Adrenal gland (tissue), 19 donors: ENCODE data around the gene IFT27. TPM values are rescaled to one million over a fixed set of nuclear protein-coding genes. Genes with fewer than 3 reads are reported as not detected.

ENCODE experiments used
- DNase-seq, 7 donors: peaks; one replicate each; pipeline ENCODE4 v3.0.0-alpha.2; 2019 to 2020
- H3K27ac ChIP-seq, 5 donors: fragments of 200-600 bp; sonication (generic) in 4 of 5; 1 replicate in 3 of 5; 2 replicates in 2 of 5; pipeline versions ENCODE4 v1.5.1 to v1.8.0; 2016 to 2020; ENCODE audit warnings: mild to moderate bottlenecking in 1 of 5
- H3K27me3 ChIP-seq: fragments of 200-600 bp; 2 replicates; pipeline ENCODE4 v1.8.0; 2021
- H3K36me3 ChIP-seq, 2 donors: fragments of 200-600 bp; replicated peaks in 1 of 2; 1 replicate in 1 of 2; 2 replicates in 1 of 2; pipeline versions ENCODE4 v1.5.1 to v1.8.0; 2018 to 2022
- H3K4me1 ChIP-seq, 2 donors: fragments of 200-600 bp; replicated peaks in 1 of 2; 1 replicate in 1 of 2; 2 replicates in 1 of 2; pipeline versions ENCODE4 v1.5.1 to v1.8.0; 2018 to 2021
- H3K4me3 ChIP-seq, 4 donors: fragments of 200-600 bp; sonication (generic) in 3 of 4; one replicate each; pipeline ENCODE4 v1.5.1; 2016 to 2018
- H3K9me3 ChIP-seq, 3 donors: fragments of 200-600 bp; sonication (generic) in 1 of 3; replicated peaks in 1 of 3; 1 replicate in 2 of 3; 2 replicates in 1 of 3; pipeline versions ENCODE4 v1.5.1 to v1.8.0; 2016 to 2021
- CTCF ChIP-seq, 6 experiments: fragments of 450-650 bp in 4 of 6; fragments of 200-600 bp in 2 of 6; sonication (generic) in 1 of 6; IDR thresholded peaks; 1 replicate in 5 of 6; 2 replicates in 1 of 6; pipeline versions ENCODE4 v1.5.1 to v1.8.0; 2016 to 2021; ENCODE audit warnings: antibody characterized with exemption in 6 of 6, mild to moderate bottlenecking in 2 of 6, moderate library complexity in 1 of 6
- POLR2A ChIP-seq, 2 donors: fragments of 450-650 bp; IDR thresholded peaks; one replicate each; pipeline ENCODE4 v1.6.1; 2017; ENCODE audit warnings: antibody characterized with exemption in 2 of 2, mild to moderate bottlenecking in 2 of 2, moderate library complexity in 1 of 2
- WGBS, 4 donors: extraction: QIAGEN DNeasy Blood & Tissue Kit in 2 of 4; methylation state at CpG; one replicate each; pipeline versions ENCODE4 v1.1.5 to v1.1.7; 2013 to 2017; 5-methylcytosine and 5-hydroxymethylcytosine counted together
- intact Hi-C, 2 donors: fragments of 100-400 bp; cut with DNase I; formaldehyde crosslinking; loops; one replicate each; pipeline versions ENCODE4 v1.14.1 to v1.15.0; 2022 to 2023
- long read RNA-seq, 10 donors: library from polyadenylated mRNA in 3 of 10; unstranded in 2 of 10; stranded (forward) in 1 of 10; transcript quantifications; one replicate each; pipeline ENCODE4 v2.0.0 and lab custom pipeline, GENCODE V29; 2021 to 2026
- polyA plus RNA-seq, 3 donors: library from polyadenylated mRNA; stranded (reverse); fragments of 200-250 nt in 2 of 3; fragments of 350-450 nt in 1 of 3; fragmentation: Illumina TruSeq in 1 of 3; extraction: RNeasy Lipid Tissue Mini Kit (QIAGEN cat#74804) in 1 of 3; gene quantifications; one replicate each; pipeline ENCODE4 v1.2.3, GENCODE V29; 2013 to 2014
- total RNA-seq, 9 donors: library from RNA; depleted of rRNA in 4 of 9; stranded (reverse); fragments of >200 nt in 4 of 9; fragments of 120-200 nt in 1 of 9; fragmentation: NEBNext Ultra II Directional in 1 of 9; extraction: Animal tissue kit (Norgen Biotek cat#: 25700) in 1 of 9; gene quantifications; one replicate each; pipeline versions ENCODE4 v1.1.0 to v1.2.4, GENCODE V29; 2013 to 2023
- donor health status: healthy with polysubstance abuse.
- donor health status: Bipolar disorder and iron deficiency.
- donor health status: DM: yes; HTN: yes; CAD: no.
- donor health status: DM: no; HTN: no; CAD: no.
- donor health status: DM: no; HTN: no; CAD: no.
- donor health status: DM: yes; HTN: yes; CAD: no.

IFT27 gene
- total RNA-seq: 10 to 100 TPM in 8 of 9 donors, 1 to 10 TPM in 1; 9.4 to 43.8 (median 36.7) TPM
- polyA plus RNA-seq: 10 to 100 TPM; 18.6 to 78.4 (median 67.9) TPM
- long read RNA-seq, donor 1, transcript IFT27-205 (7 exons, 1,095 nt): major isoform, 10 of 17 reads
- long read RNA-seq, donor 1, partial matches to known transcripts: 0 of 17 reads
- long read RNA-seq, donor 1, other reads (novel, unspliced or antisense): 6 of 17 reads
- long read RNA-seq, donor 2, transcript IFT27-205 (7 exons, 1,095 nt): major isoform, 7 of 8 reads
- long read RNA-seq, donor 2, partial matches to known transcripts: 0 of 8 reads
- long read RNA-seq, donor 2, other reads (novel, unspliced or antisense): 0 of 8 reads
- long read RNA-seq, donor 3, transcript IFT27-205 (7 exons, 1,095 nt): major isoform, 8 of 8 reads
- long read RNA-seq, donor 3, partial matches to known transcripts: 0 of 8 reads
- long read RNA-seq, donor 3, other reads (novel, unspliced or antisense): 0 of 8 reads
- long read RNA-seq, donor 4, transcript IFT27-205 (7 exons, 1,095 nt): major isoform, 14 of 16 reads
- long read RNA-seq, donor 4, partial matches to known transcripts: 1 of 16 reads
- long read RNA-seq, donor 4, other reads (novel, unspliced or antisense): 1 of 16 reads
- long read RNA-seq, donor 5, transcript IFT27-205 (7 exons, 1,095 nt): major isoform, 39 of 59 reads
- long read RNA-seq, donor 5, partial matches to known transcripts: 4 of 59 reads
- long read RNA-seq, donor 5, other reads (novel, unspliced or antisense): 15 of 59 reads
- long read RNA-seq, donor 6, transcript IFT27-205 (7 exons, 1,095 nt): major isoform, 15 of 19 reads
- long read RNA-seq, donor 6, partial matches to known transcripts: 0 of 19 reads
- long read RNA-seq, donor 6, other reads (novel, unspliced or antisense): 4 of 19 reads
- long read RNA-seq, donor 7, transcript IFT27-205 (7 exons, 1,095 nt): major isoform, 8 of 8 reads
- long read RNA-seq, donor 7, partial matches to known transcripts: 0 of 8 reads
- long read RNA-seq, donor 7, other reads (novel, unspliced or antisense): 0 of 8 reads
- long read RNA-seq, donor 8, transcript IFT27-205 (7 exons, 1,095 nt): major isoform, 25 of 26 reads
- long read RNA-seq, donor 8, partial matches to known transcripts: 0 of 26 reads
- long read RNA-seq, donor 8, other reads (novel, unspliced or antisense): 0 of 26 reads
- long read RNA-seq, donor 9, transcript IFT27-205 (7 exons, 1,095 nt): major isoform, 14 of 20 reads
- long read RNA-seq, donor 9, partial matches to known transcripts: 5 of 20 reads
- long read RNA-seq, donor 9, other reads (novel, unspliced or antisense): 0 of 20 reads
- long read RNA-seq, donor 10, transcript IFT27-205 (7 exons, 1,095 nt): major isoform, 9 of 9 reads
- long read RNA-seq, donor 10, partial matches to known transcripts: 0 of 9 reads
- long read RNA-seq, donor 10, other reads (novel, unspliced or antisense): 0 of 9 reads

- Histone ChIP-seq H3K36me3 (no peaks in the 10 kb centered on the region), H3K4me1 (peaks cover 8 to 9% of the 10 kb centered on the region in 2 donors), H3K27ac (peak within 1 kb of the TSS in 3 of 5 donors; percentile 70 to 90 (median 76)), H3K27me3 (no peaks in the 10 kb centered on the region), H3K9me3 (no peaks in the 10 kb centered on the region), H3K4me3 (peak within 1 kb of the TSS in 3 of 4 donors; percentile 13 to 94 (median 71))
- intact Hi-C loops: loop anchor here in 1 of 2 donors (5.0 kb wide), 1 partner anchor 229 kb away; no protein-coding TSS in a partner anchor
- WGBS, 4 donors: 0 to 2% (median 1%) methylated on average over 31 to 43 of the region's 43 CpGs
- DNase-seq: peak; percentile 99 to 100 (median 100)
- TF ChIP-seq POLR2A (IDR thresholded peaks at IDR 0.05) (peak in 1 of 2 donors; percentile 59), CTCF (IDR thresholded peaks at IDR 0.05) (no peak)
Observed at GRCh38 chr22:36775964-36776669, at the start of gene IFT27. TSS of gene IFT27 (minus strand) at chr22:36776119. CDS start at chr22:36775707, 412 bp downstream.

GRCh38 chr22:36824655-36825054 lies 48.7 kb upstream of the IFT27 start:
- DNase-seq: no peak
- no peaks in the 10 kb centered on the region for H3K4me1 ChIP-seq
- intact Hi-C loops: no loop called here
- H3K27ac ChIP-seq: no peak overlapping the region
- H3K9me3 ChIP-seq: no peaks in the 10 kb centered on the region
- H3K4me3 ChIP-seq: no peak overlapping the region
- 71 to 97% (median 88%) methylated on average over 1 to 2 of the region's 2 CpGs for WGBS, 4 donors
- H3K36me3 ChIP-seq: no peaks in the 10 kb centered on the region
- TF ChIP-seq POLR2A (IDR thresholded peaks at IDR 0.05) (no peak), CTCF (IDR thresholded peaks at IDR 0.05) (no peak)
- peaks cover 19% of the 10 kb centered on the region for H3K27me3 ChIP-seq

- WGBS, 4 donors: 58 to 64% (median 59%) methylated on average over 16 to 17 of the region's 17 CpGs
- H3K9me3 ChIP-seq: no peaks in the 10 kb centered on the region
- no peak overlapping the region for H3K4me3 ChIP-seq
- peak in 2 of 7 donors; percentile 12 to 53 for DNase-seq
- TF ChIP-seq CTCF (IDR thresholded peaks at IDR 0.05): no peak
- TF ChIP-seq POLR2A (IDR thresholded peaks at IDR 0.05): no peak
- no peak overlapping the region for H3K27ac ChIP-seq
- intact Hi-C loops: no loop called here
- H3K36me3 ChIP-seq: no peaks in the 10 kb centered on the region
- peaks cover 32% of the 10 kb centered on the region for H3K27me3 ChIP-seq
- H3K4me1 ChIP-seq: no peaks in the 10 kb centered on the region
Observed at GRCh38 chr22:36823186-36823839, 47.4 kb upstream of the IFT27 start.
